ENCODE measurements around the gene OR2M3.

The OR2M3 gene

GRCh38 chr1:248225537-248225936, 28.5 kb downstream of the OR2M3 start:
- Histone ChIP-seq H3K9me3 (ENCODE audit: low read length) (no peaks in the 10 kb centered on the region), H3K4me1 (ENCODE audit: insufficient read depth, low read length, severe bottlenecking) (no peaks in the 10 kb centered on the region), H3K27me3 (ENCODE audit: insufficient read depth, low read length) (no peaks in the 10 kb centered on the region), H3K36me3 (ENCODE audit: insufficient read depth, low read length) (no peaks in the 10 kb centered on the region), H3K9ac (ENCODE audit: low read length) (no peak overlapping the region), H3K79me2 (ENCODE audit: insufficient read depth, low read length) (no peaks in the 10 kb centered on the region), H3K4me2 (ENCODE audit: low read length) (no peak overlapping the region), H2AFZ (ENCODE audit: low read length) (no peak overlapping the region), H3F3A (ENCODE audit: insufficient read depth, low read length) (no peaks in the 10 kb centered on the region), H3K9me2 (ENCODE audit: low read depth, low read length) (no peaks in the 10 kb centered on the region), H4K20me1 (ENCODE audit: insufficient read depth, low read length) (no peaks in the 10 kb centered on the region), H3K4me3 (ENCODE audit: low read depth, low read length, poor library complexity, severe bottlenecking) (no peak overlapping the region), H3K27ac (ENCODE audit: low read depth, low read length, poor library complexity, severe bottlenecking) (no peak overlapping the region)
- TF ChIP-seq EZH2 (IDR thresholded peaks at IDR 0.05; ENCODE audit: borderline replicate concordance, low read length) (no peak), CTCF (IDR thresholded peaks at IDR 0.05; ENCODE audit: low read length) (no peak)

GRCh38 chr1:248229360-248229908, 32.4 kb downstream of the OR2M3 start:
- H3F3A ChIP-seq (ENCODE audit: insufficient read depth, low read length) = no peaks in the 10 kb centered on the region
- no peak overlapping the region for H3K9ac ChIP-seq (ENCODE audit: low read length)
- H4K20me1 ChIP-seq (ENCODE audit: insufficient read depth, low read length) = no peaks in the 10 kb centered on the region
- no peak for TF ChIP-seq EZH2 (IDR thresholded peaks at IDR 0.05; ENCODE audit: borderline replicate concordance, low read length)
- no peak for TF ChIP-seq CTCF (IDR thresholded peaks at IDR 0.05; ENCODE audit: low read length)
- H2AFZ ChIP-seq (ENCODE audit: low read length) = no peak overlapping the region
- H3K27me3 ChIP-seq (ENCODE audit: insufficient read depth, low read length) = no peaks in the 10 kb centered on the region
- no peaks in the 10 kb centered on the region for H3K4me1 ChIP-seq (ENCODE audit: insufficient read depth, low read length, severe bottlenecking)
- no peaks in the 10 kb centered on the region for H3K36me3 ChIP-seq (ENCODE audit: insufficient read depth, low read length)
- no peaks in the 10 kb centered on the region for H3K79me2 ChIP-seq (ENCODE audit: insufficient read depth, low read length)
- no peak overlapping the region for H3K27ac ChIP-seq (ENCODE audit: low read depth, low read length, poor library complexity, severe bottlenecking)
- H3K9me3 ChIP-seq (ENCODE audit: low read length) = no peaks in the 10 kb centered on the region
- no peaks in the 10 kb centered on the region for H3K9me2 ChIP-seq (ENCODE audit: low read depth, low read length)
- H3K4me3 ChIP-seq (ENCODE audit: low read depth, low read length, poor library complexity, severe bottlenecking) = no peak overlapping the region
- no peak overlapping the region for H3K4me2 ChIP-seq (ENCODE audit: low read length)

GRCh38 chr1:248231117-248231516, 34.1 kb downstream of the OR2M3 start, which contains the start of gene OR2M4:
Gene OR2M4 (plus strand): TSS chr1:248231417. CDS start chr1:248238929, 7,512 bp downstream.
- no peaks in the 10 kb centered on the region for H3K79me2 ChIP-seq (ENCODE audit: insufficient read depth, low read length)
- no peaks in the 10 kb centered on the region for H4K20me1 ChIP-seq (ENCODE audit: insufficient read depth, low read length)
- H3K27ac ChIP-seq (ENCODE audit: low read depth, low read length, poor library complexity, severe bottlenecking) = no peak within 1 kb of the TSS
- no peak within 1 kb of the TSS for H3K9ac ChIP-seq (ENCODE audit: low read length)
- no peaks in the 10 kb centered on the region for H3K4me1 ChIP-seq (ENCODE audit: insufficient read depth, low read length, severe bottlenecking)
- H3K9me2 ChIP-seq (ENCODE audit: low read depth, low read length) = no peaks in the 10 kb centered on the region
- no peak within 1 kb of the TSS for H3K4me3 ChIP-seq (ENCODE audit: low read depth, low read length, poor library complexity, severe bottlenecking)
- H3K36me3 ChIP-seq (ENCODE audit: insufficient read depth, low read length) = no peaks in the 10 kb centered on the region
- H3K9me3 ChIP-seq (ENCODE audit: low read length) = no peaks in the 10 kb centered on the region
- no peaks in the 10 kb centered on the region for H3K27me3 ChIP-seq (ENCODE audit: insufficient read depth, low read length)
- H3F3A ChIP-seq (ENCODE audit: insufficient read depth, low read length) = no peaks in the 10 kb centered on the region
- H2AFZ ChIP-seq (ENCODE audit: low read length) = no peak within 1 kb of the TSS
- TF ChIP-seq EZH2 (IDR thresholded peaks at IDR 0.05; ENCODE audit: borderline replicate concordance, low read length) (no peak), CTCF (IDR thresholded peaks at IDR 0.05; ENCODE audit: low read length) (no peak)
- no peak within 1 kb of the TSS for H3K4me2 ChIP-seq (ENCODE audit: low read length)

All from OCI-LY1 (cell line).